K562 (cell line): ENCODE measurements around the gene LRRK1. TPM values are rescaled to one million over a fixed set of nuclear protein-coding genes. Genes with fewer than 3 reads are reported as not detected.

ENCODE experiments used
- ATAC-seq: fragments of 200-7000 bp; cut with Tn5 transposase; 3 replicates; pipeline ENCODE4 v1.9.1; 2020; ENCODE audit warnings: moderate library complexity
- BruUV-seq: library from RNA; stranded (reverse); fragments of 400-500 nt; replicated peaks from 2 replicates; lab custom pipeline; 2021; lab: Mats Ljungman, UMichigan
- CTCF ChIA-PET: fragments of 300-600 bp; formaldehyde crosslinking; extraction: SDS; loops from one replicate; lab custom pipeline; 2021; ENCODE audit warnings: low intra/inter-chr PET ratio; lab: Yijun Ruan, JAX
- POLR2A ChIA-PET: fragments of 300-600, 350-650 bp; sonication (Branson Sonifier 250); formaldehyde crosslinking; extraction: SDS; loops from one replicate; lab custom pipeline; 2021; ENCODE audit warnings: antibody characterized with exemption, inconsistent platforms; lab: Yijun Ruan, JAX
- DNase-seq, 4 experiments: peaks; one replicate each; pipeline versions ENCODE4 v3.0.0 to v3.0.0-alpha.2; 2011 to 2018; ENCODE audit warnings: low spot score in 3 of 4, mixed read lengths in 3 of 4; ENCODE audit errors: extremely low read depth in 1 of 4
- FAIRE-seq: peaks from 2 replicates; lab custom pipeline; 2011; peaks lifted over from hg19 to GRCh38; lab: Jason Lieb, UNC
- H2AFZ ChIP-seq: 2 replicates; pipeline ENCODE4 v1.6.0; 2011; ENCODE audit warnings: low read depth, low read length, control low read depth, inconsistent platforms
- H3K27ac ChIP-seq: fragments of 200-600 bp; 3 replicates; pipeline ENCODE4 v1.8.0; 2011; ENCODE audit warnings: low read depth, mild to moderate bottlenecking, control low read depth, inconsistent platforms, low read length, moderate library complexity, mixed read lengths; ENCODE audit errors: extremely low read depth
- H3K27me3 ChIP-seq, 2 experiments: fragments of 300-600 bp in 1 of 2; 2 replicates in 1 of 2; 3 replicates in 1 of 2; pipeline versions ENCODE4 v1.6.0 to v1.8.0; 2011; ENCODE audit warnings: inconsistent platforms in 2 of 2, low read length in 2 of 2, mild to moderate bottlenecking in 1 of 2, mixed read lengths in 1 of 2, moderate library complexity in 1 of 2; ENCODE audit not compliant: control insufficient read depth in 2 of 2, insufficient read depth in 2 of 2
- H3K36me3 ChIP-seq: fragments of 300-600 bp; 3 replicates; pipeline ENCODE4 v1.8.0; 2011; ENCODE audit warnings: mild to moderate bottlenecking, low read length, inconsistent platforms; ENCODE audit not compliant: control insufficient read depth, insufficient read depth
- H3K4me1 ChIP-seq, 2 experiments: fragments of 200-600 bp in 1 of 2; replicated peaks in 1 of 2; 2 replicates in 1 of 2; 3 replicates in 1 of 2; pipeline versions ENCODE4 v1.5.1 to v1.8.0; 2011; ENCODE audit warnings: inconsistent platforms in 2 of 2, low read length in 2 of 2, mild to moderate bottlenecking in 1 of 2, mixed read lengths in 1 of 2, moderate library complexity in 1 of 2; ENCODE audit not compliant: control insufficient read depth in 2 of 2, insufficient read depth in 2 of 2
- H3K4me2 ChIP-seq: 2 replicates; pipeline ENCODE4 v1.6.1; 2011; ENCODE audit warnings: low read length, control low read depth, inconsistent platforms, mixed read lengths; ENCODE audit not compliant: insufficient read depth
- H3K4me3 ChIP-seq: fragments of 200-600 bp; sonication (generic), shearing (Covaris generic); 2 replicates; pipeline ENCODE4 v1.5.1; 2016; ENCODE audit warnings: control low read depth, inconsistent platforms
- H3K79me2 ChIP-seq: fragments of 200-600 bp; 3 replicates; pipeline ENCODE4 v1.8.0; 2011; ENCODE audit warnings: low read length, inconsistent platforms; ENCODE audit not compliant: control insufficient read depth, insufficient read depth
- H3K9ac ChIP-seq, 2 experiments: 2 replicates each; pipeline versions ENCODE4 v1.6.0 to v1.6.1; 2011; ENCODE audit warnings: low read depth in 2 of 2, low read length in 2 of 2, control low read depth in 1 of 2, inconsistent platforms in 1 of 2, mild to moderate bottlenecking in 1 of 2, mixed read lengths in 1 of 2; ENCODE audit not compliant: insufficient read depth in 1 of 2
- H3K9me1 ChIP-seq: one replicate; pipeline ENCODE4 v1.6.0; 2011; ENCODE audit warnings: inconsistent platforms, mild to moderate bottlenecking, low read length, moderate library complexity; ENCODE audit not compliant: control insufficient read depth, insufficient read depth
- H3K9me3 ChIP-seq: replicated peaks from 2 replicates; pipeline ENCODE4 v1.5.1; 2011; ENCODE audit warnings: low read depth, low read length, inconsistent platforms; ENCODE audit not compliant: control insufficient read depth, insufficient read depth
- H4K20me1 ChIP-seq: replicated peaks from 2 replicates; pipeline ENCODE4 v1.6.1; 2011; ENCODE audit warnings: low read length, inconsistent platforms, mixed read lengths; ENCODE audit not compliant: control insufficient read depth, insufficient read depth
- ARHGAP35 ChIP-seq: fragments of 450-650 bp; IDR thresholded peaks from 2 replicates; pipeline ENCODE4 v1.6.1; 2018; ENCODE audit not compliant: partially characterized antibody
- EHMT2 ChIP-seq: fragments of 450-650 bp; IDR thresholded peaks from 2 replicates; pipeline ENCODE4 v1.6.1; 2018; ENCODE audit warnings: antibody characterized with exemption
- GTF2B ChIP-seq: IDR thresholded peaks from 2 replicates; pipeline ENCODE4 v1.6.1; 2011; ENCODE audit not compliant: insufficient read length; ENCODE audit errors: extremely low read depth
- IRF2 ChIP-seq: sonication (generic); formaldehyde crosslinking; IDR thresholded peaks from 2 replicates; pipeline ENCODE4 v1.8.1; 2022; ENCODE audit warnings: mild to moderate bottlenecking, missing genetic modification reagents
- NR2C2 ChIP-seq, 2 experiments: fragments of 200-800 bp in 1 of 2; sonication (Bioruptor generic) in 1 of 2; sonication (generic) in 1 of 2; formaldehyde crosslinking in 1 of 2; IDR thresholded peaks; 2 replicates each; pipeline versions ENCODE4 v1.6.1 to v1.8.0; 2016 to 2022; ENCODE audit warnings: mild to moderate bottlenecking in 1 of 2, missing compliant biosample characterization in 1 of 2, missing genetic modification characterization in 1 of 2, missing genetic modification reagents in 1 of 2
- PBX2 ChIP-seq, 2 experiments: IDR thresholded peaks in 1 of 2; conservative IDR thresholded peaks in 1 of 2; 2 replicates each; pipeline ENCODE4 v1.6.1; 2016; ENCODE audit warnings: low read depth in 2 of 2, mild to moderate bottlenecking in 1 of 2, missing compliant biosample characterization in 1 of 2, missing genetic modification characterization in 1 of 2, moderate library complexity in 1 of 2
- PKNOX1 ChIP-seq: fragments of 450-650 bp; IDR thresholded peaks from 2 replicates; pipeline ENCODE4 v1.6.1; 2016
- SMAD2 ChIP-seq: fragments of 150-350 bp; IDR thresholded peaks from 2 replicates; pipeline ENCODE4 v1.6.1; 2014; ENCODE audit warnings: low read depth, mild to moderate bottlenecking, low read length
- SPI1 ChIP-seq: IDR thresholded peaks from 2 replicates; pipeline ENCODE4 v1.6.1; 2011; ENCODE audit warnings: low read depth, low read length, control low read depth, borderline replicate concordance
- SREBF1 ChIP-seq: fragments of 150-350 bp; IDR thresholded peaks from 2 replicates; pipeline ENCODE4 v1.6.1; 2014; ENCODE audit warnings: antibody characterized with exemption, low read depth, low read length, borderline replicate concordance
- ZNF12 ChIP-seq: sonication (generic); formaldehyde crosslinking; IDR thresholded peaks from 2 replicates; pipeline ENCODE4 v1.4.0; 2020; ENCODE audit warnings: mild to moderate bottlenecking, missing genetic modification reagents
- WGBS: fragments of 100-300 bp; shearing (Covaris generic); methylation state at CpG from one replicate; pipeline ENCODE4 v1.1.6; 2016; ENCODE audit warnings: low coverage, mixed read lengths; ENCODE audit not compliant: insufficient coverage; ENCODE audit errors: missing lambda C conversion rate; 5-methylcytosine and 5-hydroxymethylcytosine counted together
- in situ Hi-C: fragments of 300-500 bp; cut with MboI; formaldehyde crosslinking; loops from 4 replicates; pipeline ENCODE4 v1.15.0; 2018; ENCODE audit warnings: inconsistent platforms, mixed read lengths
- intact Hi-C: fragments of 100-400 bp; cut with micrococcal nuclease; formaldehyde crosslinking; loops from 2 replicates; pipeline ENCODE4 v1.14.2; 2022
- polyA plus RNA-seq, 8 experiments: library from polyadenylated mRNA; depleted of rRNA in 4 of 8; stranded (reverse) in 5 of 8; unstranded in 3 of 8; fragments of >200 nt; fragmentation: Nextera tagmentation in 2 of 8; fragmentation: Illumina TruSeq in 1 of 8; extraction: Ambion mirVana in 2 of 8; extraction: Trizol in 1 of 8; gene quantifications; 2 replicates each; pipeline versions ENCODE4 v1.2.1 to v1.2.3, GENCODE V29; 2011 to 2014; ENCODE audit warnings: inconsistent platforms in 1 of 8, missing spikeins in 1 of 8
- total RNA-seq, 7 experiments: library from RNA; depleted of rRNA in 6 of 7; stranded (reverse); fragments of >200 nt in 6 of 7; fragmentation: Illumina TruSeq in 2 of 7; extraction: Trizol in 2 of 7; gene quantifications; 2 replicates each; pipeline versions ENCODE4 v1.2.1 to v1.2.3, GENCODE V29; 2011 to 2021; ENCODE audit warnings: low replicate concordance in 1 of 7

LRRK1 gene
- total and polyA plus RNA-seq, 9 of the 15 experiments (the other 6 are each of a cell fraction or from before 2014, with no cell fraction given), result 0.01 to 1.5 (median 0.11) TPM

- H3K36me3 ChIP-seq, result no peaks in the 10 kb centered on the region
- 0% methylated on average over 1 of the region's 1 CpG for WGBS
- no peak overlapping the region for H3K4me3 ChIP-seq
- H3K4me1 ChIP-seq, result peaks cover 7 to 10% of the 10 kb centered on the region in 2 experiments; a peak in 4 of 5 replicates
- BruUV-seq, result no TSS peak
- no peak overlapping the region for H2AFZ ChIP-seq
- ChIA-PET CTCF (no interaction called here), POLR2A (no interaction called here)
- intact Hi-C loops, result loop anchor here (10.0 kb wide), 1 partner anchor 1728 kb away; no protein-coding TSS in a partner anchor
- no peak for FAIRE-seq
- peaks cover 0 to 23% of the 10 kb centered on the region in 2 experiments; a peak in 3 of 5 replicates for H3K27me3 ChIP-seq
- no peak overlapping the region for H3K27ac ChIP-seq
- no peak for DNase-seq
- no peak for ATAC-seq
- in situ Hi-C loops, result no loop called here
- no peaks in the 10 kb centered on the region for H3K9me3 ChIP-seq
- TF ChIP-seq ZNF12 (CRISPR knock-in tag) (no peak), SPI1 (peak; percentile 86; the same call in 1 of the 2 replicates), SREBF1 (no peak), ARHGAP35 (no peak), SMAD2 (no peak), EHMT2 (no peak)
- H3K79me2 ChIP-seq, result no peaks in the 10 kb centered on the region
- no peak overlapping the region for H3K4me2 ChIP-seq
- no peaks in the 10 kb centered on the region for H4K20me1 ChIP-seq
- no peak overlapping the region for H3K9ac ChIP-seq
- no peaks in the 10 kb centered on the region for H3K9me1 ChIP-seq
Observed at GRCh38 chr15:101003081-101003480, 83.9 kb downstream of the LRRK1 start.

GRCh38 chr15:101003706-101004105, 84.5 kb downstream of the LRRK1 start:
- ATAC-seq (no peak), DNase-seq (no peak), FAIRE-seq (no peak)
- H3K4me3 ChIP-seq, result no peak overlapping the region
- intact Hi-C loops (loop anchor here (10.0 kb wide), 1 partner anchor 1729 kb away; no protein-coding TSS in a partner anchor), in situ Hi-C loops (no loop called here)
- no TSS peak for BruUV-seq
- no peaks in the 10 kb centered on the region for H3K36me3 ChIP-seq
- no peak overlapping the region for H2AFZ ChIP-seq
- H3K9ac ChIP-seq, result no peak overlapping the region
- ChIA-PET POLR2A (no interaction called here), CTCF (no interaction called here)
- peaks cover 0 to 23% of the 10 kb centered on the region in 2 experiments; a peak in 3 of 5 replicates for H3K27me3 ChIP-seq
- no peaks in the 10 kb centered on the region for H3K79me2 ChIP-seq
- no peaks in the 10 kb centered on the region for H4K20me1 ChIP-seq
- H3K27ac ChIP-seq, result no peak overlapping the region
- no peaks in the 10 kb centered on the region for H3K9me3 ChIP-seq
- H3K4me2 ChIP-seq, result no peak overlapping the region
- peaks cover 3% of the 10 kb centered on the region for H3K9me1 ChIP-seq
- peaks cover 10 to 16% of the 10 kb centered on the region in 2 experiments for H3K4me1 ChIP-seq
- WGBS, result 4% methylated on average over 4 of the region's 4 CpGs
- TF ChIP-seq NR2C2 (CRISPR knock-in tag; IDR thresholded peaks at IDR 0.05), result no peak
- no peak for TF ChIP-seq NR2C2 (tag; IDR thresholded peaks at IDR 0.05)
- TF ChIP-seq GTF2B, result no peak
- no peak for TF ChIP-seq PBX2 (CRISPR knock-in tag; IDR thresholded peaks at IDR 0.05; ENCODE audit: low read depth)
- TF ChIP-seq PBX2 (tag; conservative IDR thresholded peaks at IDR 0.05; ENCODE audit: low read depth), result no peak
- TF ChIP-seq PKNOX1, result no peak
- TF ChIP-seq IRF2 (CRISPR knock-in tag), result no peak
